ENCODE data around the gene DNAJB6. TPM values are rescaled to one million over a fixed set of nuclear protein-coding genes. Genes with fewer than 3 reads are reported as not detected.

DNAJB6 gene
- total RNA-seq, 4 donors from 2014 or later, result 103 to 151 (median 139) TPM

DNA sequence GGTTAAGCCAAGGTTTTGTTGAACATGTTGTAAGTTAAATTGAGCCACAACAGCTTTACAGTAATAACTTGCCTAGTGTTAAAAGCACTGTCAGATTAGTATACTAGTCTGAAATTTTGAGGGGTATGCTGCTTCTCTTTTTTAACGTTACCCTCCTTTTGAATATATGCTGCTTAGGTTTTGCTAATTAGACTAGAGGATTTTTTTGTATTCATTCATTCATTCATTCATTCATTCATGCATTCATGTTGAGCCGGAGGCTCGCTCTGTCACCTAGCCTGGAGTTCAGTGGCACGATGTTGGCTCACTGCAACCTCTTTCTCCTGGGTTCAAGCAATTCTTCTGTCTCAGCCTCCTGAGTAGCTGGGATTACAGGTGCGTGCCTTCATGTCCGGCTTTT, 24.7 kb downstream of the DNAJB6 start:
- DNase-seq (ENCODE audit: extremely low spot score), result no peak
- no peak overlapping the region for H3K4me3 ChIP-seq
- no peaks in the 10 kb centered on the region for H3K9me3 ChIP-seq
- WGBS, result 92% methylated on average over 6 of the region's 6 CpGs
- TF ChIP-seq POLR2AphosphoS5 (IDR thresholded peaks at IDR 0.05) (no peak), POLR2A (IDR thresholded peaks at IDR 0.05; ENCODE audit: low read depth) (no peak), EP300 (IDR thresholded peaks at IDR 0.05) (no peak)
- TF ChIP-seq, protein P1, sequence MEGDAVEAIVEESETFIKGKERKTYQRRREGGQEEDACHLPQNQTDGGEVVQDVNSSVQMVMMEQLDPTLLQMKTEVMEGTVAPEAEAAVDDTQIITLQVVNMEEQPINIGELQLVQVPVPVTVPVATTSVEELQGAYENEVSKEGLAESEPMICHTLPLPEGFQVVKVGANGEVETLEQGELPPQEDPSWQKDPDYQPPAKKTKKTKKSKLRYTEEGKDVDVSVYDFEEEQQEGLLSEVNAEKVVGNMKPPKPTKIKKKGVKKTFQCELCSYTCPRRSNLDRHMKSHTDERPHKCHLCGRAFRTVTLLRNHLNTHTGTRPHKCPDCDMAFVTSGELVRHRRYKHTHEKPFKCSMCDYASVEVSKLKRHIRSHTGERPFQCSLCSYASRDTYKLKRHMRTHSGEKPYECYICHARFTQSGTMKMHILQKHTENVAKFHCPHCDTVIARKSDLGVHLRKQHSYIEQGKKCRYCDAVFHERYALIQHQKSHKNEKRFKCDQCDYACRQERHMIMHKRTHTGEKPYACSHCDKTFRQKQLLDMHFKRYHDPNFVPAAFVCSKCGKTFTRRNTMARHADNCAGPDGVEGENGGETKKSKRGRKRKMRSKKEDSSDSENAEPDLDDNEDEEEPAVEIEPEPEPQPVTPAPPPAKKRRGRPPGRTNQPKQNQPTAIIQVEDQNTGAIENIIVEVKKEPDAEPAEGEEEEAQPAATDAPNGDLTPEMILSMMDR (IDR thresholded peaks at IDR 0.05), result no peak
- intact Hi-C loops (cut with DNase I), result no loop called here
- peaks cover 31 to 76% (median 72%) of the 10 kb centered on the region in 4 donors for H3K36me3 ChIP-seq
- H3K4me1 ChIP-seq, result peaks cover 31 to 62% (median 51%) of the 10 kb centered on the region in 4 donors
- no peaks in the 10 kb centered on the region for H3K27me3 ChIP-seq
- no peak overlapping the region for H3K27ac ChIP-seq (replicated peaks in 1 of 4)

DNA sequence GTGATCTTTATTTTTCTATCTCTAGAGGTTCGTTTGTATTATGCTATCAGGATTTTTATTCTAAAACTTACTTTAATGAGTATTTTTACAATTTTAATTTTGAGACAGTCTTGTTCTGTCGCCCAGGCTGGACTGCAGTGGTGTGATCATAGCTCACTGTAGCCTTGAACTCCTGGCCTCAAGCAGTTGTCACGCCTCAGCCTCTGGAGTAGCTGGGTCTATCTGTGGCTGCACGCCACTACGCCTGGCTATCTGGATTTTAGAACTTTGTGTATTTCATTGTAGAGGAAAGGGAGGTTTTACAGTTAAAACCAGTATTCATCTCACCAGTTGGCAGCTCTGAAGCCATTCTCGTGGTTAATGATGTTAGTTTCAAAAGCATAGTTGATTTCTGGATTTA, 25.9 kb downstream of the DNAJB6 start:
- H3K4me3 ChIP-seq, result no peak overlapping the region
- no peak for DNase-seq (ENCODE audit: extremely low spot score)
- intact Hi-C loops (cut with DNase I), result no loop called here
- peaks cover 19 to 51% (median 40%) of the 10 kb centered on the region in 4 donors for H3K4me1 ChIP-seq
- no peaks in the 10 kb centered on the region for H3K9me3 ChIP-seq
- H3K27ac ChIP-seq (replicated peaks in 1 of 4), result no peak overlapping the region
- H3K27me3 ChIP-seq, result no peaks in the 10 kb centered on the region
- peaks cover 36 to 88% (median 83%) of the 10 kb centered on the region in 4 donors for H3K36me3 ChIP-seq
- TF ChIP-seq, protein P1 (IDR thresholded peaks at IDR 0.05), result no peak
- TF ChIP-seq POLR2AphosphoS5 (IDR thresholded peaks at IDR 0.05), result no peak
- TF ChIP-seq EP300 (IDR thresholded peaks at IDR 0.05), result no peak
- no peak for TF ChIP-seq POLR2A (IDR thresholded peaks at IDR 0.05; ENCODE audit: low read depth)
- 90% methylated on average over 6 of the region's 6 CpGs for WGBS

DNA sequence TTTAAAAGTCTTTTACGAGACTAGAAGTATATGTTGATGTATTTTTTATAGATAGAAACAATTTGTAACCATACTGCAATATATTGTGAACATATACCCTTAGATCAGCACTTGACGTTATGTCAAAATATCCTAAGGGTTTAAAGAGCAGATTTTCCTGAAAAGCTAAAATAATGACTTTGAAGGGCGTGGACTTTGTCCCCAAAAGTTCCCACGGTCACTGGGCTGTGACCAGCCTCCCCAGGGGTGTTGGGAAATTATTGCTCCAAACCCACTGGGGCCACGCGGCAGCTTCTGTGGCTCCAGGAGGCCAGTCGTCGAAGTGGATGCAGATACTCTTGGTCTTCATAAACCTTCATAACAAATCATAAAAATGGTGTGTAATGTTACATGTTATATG, 29.9 kb downstream of the DNAJB6 start:
- Histone ChIP-seq H3K36me3 (peaks cover 67 to 99% (median 93%) of the 10 kb centered on the region in 4 donors), H3K27ac (replicated peaks in 1 of 4) (no peak overlapping the region), H3K4me3 (no peak overlapping the region), H3K4me1 (peaks cover 0 to 11% (median 1%) of the 10 kb centered on the region in 4 donors), H3K27me3 (no peaks in the 10 kb centered on the region), H3K9me3 (no peaks in the 10 kb centered on the region)
- TF ChIP-seq EP300 (IDR thresholded peaks at IDR 0.05) (no peak), POLR2A (IDR thresholded peaks at IDR 0.05; ENCODE audit: low read depth) (no peak), POLR2AphosphoS5 (IDR thresholded peaks at IDR 0.05) (no peak)
- TF ChIP-seq, protein P1 (IDR thresholded peaks at IDR 0.05), result no peak
- intact Hi-C loops (cut with DNase I), result no loop called here
- no peak for DNase-seq (ENCODE audit: extremely low spot score)
- 96% methylated on average over 8 of the region's 8 CpGs for WGBS

DNA sequence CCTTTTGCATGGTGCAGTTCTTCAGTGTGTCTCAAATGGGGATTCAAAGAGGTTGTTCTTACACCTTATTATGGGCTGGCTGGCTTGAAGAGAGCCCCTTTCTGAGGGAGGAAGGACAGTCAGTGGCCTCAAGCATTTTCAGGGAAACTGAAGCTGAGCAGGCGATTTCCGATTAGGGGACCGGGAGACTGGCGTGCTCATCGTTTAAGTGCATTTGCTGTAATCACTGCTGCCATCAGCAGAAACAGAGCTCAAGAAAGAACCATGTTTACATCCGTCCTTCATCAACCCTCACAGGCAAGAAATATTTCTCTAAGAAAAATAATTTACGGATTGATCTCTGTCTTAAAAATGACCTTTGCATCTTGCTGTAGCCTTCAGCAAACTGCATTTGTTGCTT, 32.2 kb downstream of the DNAJB6 start:
- WGBS, result 89% methylated on average over 7 of the region's 7 CpGs
- no peak overlapping the region for H3K27ac ChIP-seq (replicated peaks in 1 of 4)

More for the DNA sequence above, 32.2 kb downstream of the DNAJB6 start:
- intact Hi-C loops (cut with DNase I), result no loop called here
- no peak for TF ChIP-seq EP300 (IDR thresholded peaks at IDR 0.05)
- no peak for TF ChIP-seq POLR2A (IDR thresholded peaks at IDR 0.05; ENCODE audit: low read depth)
- TF ChIP-seq, protein P1 (IDR thresholded peaks at IDR 0.05), result no peak
- TF ChIP-seq POLR2AphosphoS5 (IDR thresholded peaks at IDR 0.05), result no peak
- peaks cover 56 to 100% (median 87%) of the 10 kb centered on the region in 4 donors for H3K36me3 ChIP-seq
- H3K27me3 ChIP-seq, result no peaks in the 10 kb centered on the region
- peaks cover 0 to 3% (median 2%) of the 10 kb centered on the region in 4 donors for H3K4me1 ChIP-seq
- DNase-seq (ENCODE audit: extremely low spot score), result no peak
- no peaks in the 10 kb centered on the region for H3K9me3 ChIP-seq
- H3K4me3 ChIP-seq, result no peak overlapping the region

Data from esophagus muscularis mucosa (tissue), 4 donors.